GM13977 (cell line): ENCODE data around the gene GCA.
A peak's percentile ranks its signal among the peaks of the same experiment; 100 is the strongest.

Experiments used
- DNase-seq: peaks from one replicate; pipeline ENCODE4 v3.0.0; 2012; ENCODE audit warnings: low spot score
- in situ Hi-C: fragments of 300-500 bp; cut with MboI; formaldehyde crosslinking; loops from one replicate; pipeline ENCODE4 v1.12.0; 2022; ENCODE audit warnings: low sequenced_read_pairs, low pct_unique_long_range_greater_than_20kb, mixed read lengths, inconsistent platforms; ENCODE audit not compliant: unreplicated experiment
- TF ChIP-seq, protein P1 (sequence below): IDR thresholded peaks from 2 replicates; pipeline ENCODE4 v1.5.1; 2012; ENCODE audit warnings: mild to moderate bottlenecking, control low read depth; ENCODE audit not compliant: insufficient read depth; ENCODE audit errors: extremely low read depth, missing control alignments

Gene GCA

GRCh38 chr2:162343824-162344616 lies at the start of gene GCA:
TSS of gene GCA (plus strand) at chr2:162344132. CDS start at chr2:162344249, 117 bp downstream.
- in situ Hi-C loops: no loop called here
- peak; percentile 90 for DNase-seq
- TF ChIP-seq, protein P1, sequence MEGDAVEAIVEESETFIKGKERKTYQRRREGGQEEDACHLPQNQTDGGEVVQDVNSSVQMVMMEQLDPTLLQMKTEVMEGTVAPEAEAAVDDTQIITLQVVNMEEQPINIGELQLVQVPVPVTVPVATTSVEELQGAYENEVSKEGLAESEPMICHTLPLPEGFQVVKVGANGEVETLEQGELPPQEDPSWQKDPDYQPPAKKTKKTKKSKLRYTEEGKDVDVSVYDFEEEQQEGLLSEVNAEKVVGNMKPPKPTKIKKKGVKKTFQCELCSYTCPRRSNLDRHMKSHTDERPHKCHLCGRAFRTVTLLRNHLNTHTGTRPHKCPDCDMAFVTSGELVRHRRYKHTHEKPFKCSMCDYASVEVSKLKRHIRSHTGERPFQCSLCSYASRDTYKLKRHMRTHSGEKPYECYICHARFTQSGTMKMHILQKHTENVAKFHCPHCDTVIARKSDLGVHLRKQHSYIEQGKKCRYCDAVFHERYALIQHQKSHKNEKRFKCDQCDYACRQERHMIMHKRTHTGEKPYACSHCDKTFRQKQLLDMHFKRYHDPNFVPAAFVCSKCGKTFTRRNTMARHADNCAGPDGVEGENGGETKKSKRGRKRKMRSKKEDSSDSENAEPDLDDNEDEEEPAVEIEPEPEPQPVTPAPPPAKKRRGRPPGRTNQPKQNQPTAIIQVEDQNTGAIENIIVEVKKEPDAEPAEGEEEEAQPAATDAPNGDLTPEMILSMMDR: no peak

DNA sequence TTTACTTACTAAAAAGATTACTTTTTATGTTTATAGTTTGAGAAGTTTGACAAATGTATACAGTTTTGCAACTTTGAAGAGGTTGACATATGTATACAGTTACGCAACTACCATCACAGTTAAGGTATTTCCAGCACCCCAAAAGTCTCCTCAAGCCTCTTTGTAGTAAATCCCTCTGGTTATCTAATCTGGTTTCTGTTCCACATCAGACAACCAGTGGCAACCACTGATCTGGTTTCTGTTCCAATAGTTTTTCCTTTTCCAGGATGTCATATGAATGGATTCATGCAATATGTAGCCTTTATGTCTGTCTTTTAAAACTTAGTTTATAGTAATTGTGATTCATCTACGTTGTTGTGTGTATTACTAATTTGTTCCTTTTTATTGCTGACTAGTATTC lies 48.9 kb upstream of the GCA start:
- TF ChIP-seq, protein P1: no peak
- in situ Hi-C loops: loop anchor here (5.0 kb wide), 1 partner anchor 68 kb away; no protein-coding TSS in a partner anchor

DNA sequence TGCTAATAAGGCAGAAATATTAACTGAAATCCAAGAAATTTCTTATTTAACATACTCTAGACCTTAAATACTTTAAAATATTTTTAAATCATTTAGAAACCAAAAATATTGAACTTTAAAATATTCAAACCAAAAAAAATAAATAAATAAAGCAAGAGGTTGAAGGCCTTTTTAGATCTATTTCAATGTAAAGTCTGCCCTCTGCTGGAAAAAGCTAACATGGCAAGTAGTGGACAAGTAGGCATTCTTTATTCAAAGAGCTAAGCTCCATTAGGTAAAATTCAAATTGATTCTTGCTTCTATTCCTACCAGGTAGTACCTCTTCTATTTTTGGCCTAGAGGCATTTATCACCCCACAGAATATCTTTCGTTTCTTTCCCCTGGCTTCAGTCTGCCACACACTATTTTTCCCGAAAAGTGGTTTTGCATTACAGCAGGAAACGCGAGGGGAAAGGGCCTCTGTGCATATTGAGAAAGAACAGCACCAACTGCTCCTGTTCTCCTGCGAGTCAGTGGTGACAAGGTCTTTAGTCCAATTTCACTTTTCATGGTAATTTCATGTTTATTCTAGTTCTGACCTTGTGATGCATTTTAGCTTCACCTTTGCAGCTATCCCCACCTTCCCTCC lies 45.9 kb upstream of the GCA start:
- DNase-seq: no peak
- TF ChIP-seq, protein P1: peak; percentile 61
- in situ Hi-C loops: loop anchor here (5.0 kb wide), 1 partner anchor 71 kb away; no protein-coding TSS in a partner anchor

More for the DNA sequence above, 48.9 kb upstream of the GCA start:
- DNase-seq: no peak

- TF ChIP-seq, protein P1: no peak
- DNase-seq: no peak
- in situ Hi-C loops: loop anchor here (5.0 kb wide), 1 partner anchor 72 kb away; no protein-coding TSS in a partner anchor
Measured at GRCh38 chr2:162298669-162299335, 45.1 kb upstream of the GCA start.

GRCh38 chr2:162300266-162300665 lies 43.7 kb upstream of the GCA start:
- TF ChIP-seq, protein P1: no peak
- in situ Hi-C loops: no loop called here
- no peak for DNase-seq

- no peak for DNase-seq
- in situ Hi-C loops: no loop called here
- TF ChIP-seq, protein P1: peak; percentile 78
Measured at GRCh38 chr2:162301151-162301804, 42.7 kb upstream of the GCA start.
